HG02973 (cell line): ENCODE measurements around the gene TNS1.
"Not testable (repeated sequence)": the region's sequence is repeated elsewhere in the genome, so short reads cannot be mapped to it uniquely, and the experiment has no call there.

ENCODE experiments used
- ATAC-seq: cut with Tn5 transposase; IDR thresholded peaks from one replicate; pipeline ENCODE4 v1.9.1; 2021; ENCODE audit warnings: moderate library complexity; ENCODE audit not compliant: unreplicated experiment

TNS1 gene

DNA sequence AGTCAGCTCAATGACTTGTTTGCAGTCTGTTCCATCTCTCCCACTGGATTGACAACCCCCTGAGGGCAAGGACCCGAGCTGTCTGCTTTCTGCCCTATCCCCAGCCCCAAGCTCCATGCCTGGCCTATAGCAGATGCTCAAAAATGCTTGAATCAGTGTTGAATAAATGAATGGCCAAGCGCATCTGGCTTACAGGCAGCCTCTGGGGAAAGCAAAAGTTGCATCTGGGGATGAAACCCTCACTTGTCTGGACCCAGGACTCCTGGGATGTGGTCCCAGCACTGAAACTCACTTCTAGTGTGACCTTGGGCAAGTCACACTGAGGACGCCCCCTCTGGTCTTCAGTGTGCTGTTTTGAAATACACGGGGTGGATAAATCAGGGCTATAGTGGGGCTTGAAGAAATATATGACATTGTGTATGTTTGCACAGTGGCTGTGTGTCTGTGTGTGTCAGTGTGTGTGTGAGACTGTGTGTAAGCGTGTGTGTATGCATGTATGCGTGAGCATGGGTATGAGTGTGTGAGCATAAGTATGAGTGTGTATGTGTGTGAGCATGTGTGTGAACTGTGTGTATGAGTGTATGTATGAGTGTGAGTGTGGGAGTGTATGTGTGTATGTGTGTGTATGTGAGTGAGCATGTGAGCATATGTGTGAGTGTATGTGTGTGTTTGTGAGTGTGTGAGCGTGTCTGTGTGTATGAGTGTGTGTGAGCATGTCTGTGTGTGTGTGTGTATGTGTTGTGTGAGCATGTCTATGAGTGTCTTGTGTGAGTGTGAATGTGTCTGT, 27.8 kb upstream of the TNS1 start:
- ATAC-seq = no peak

DNA sequence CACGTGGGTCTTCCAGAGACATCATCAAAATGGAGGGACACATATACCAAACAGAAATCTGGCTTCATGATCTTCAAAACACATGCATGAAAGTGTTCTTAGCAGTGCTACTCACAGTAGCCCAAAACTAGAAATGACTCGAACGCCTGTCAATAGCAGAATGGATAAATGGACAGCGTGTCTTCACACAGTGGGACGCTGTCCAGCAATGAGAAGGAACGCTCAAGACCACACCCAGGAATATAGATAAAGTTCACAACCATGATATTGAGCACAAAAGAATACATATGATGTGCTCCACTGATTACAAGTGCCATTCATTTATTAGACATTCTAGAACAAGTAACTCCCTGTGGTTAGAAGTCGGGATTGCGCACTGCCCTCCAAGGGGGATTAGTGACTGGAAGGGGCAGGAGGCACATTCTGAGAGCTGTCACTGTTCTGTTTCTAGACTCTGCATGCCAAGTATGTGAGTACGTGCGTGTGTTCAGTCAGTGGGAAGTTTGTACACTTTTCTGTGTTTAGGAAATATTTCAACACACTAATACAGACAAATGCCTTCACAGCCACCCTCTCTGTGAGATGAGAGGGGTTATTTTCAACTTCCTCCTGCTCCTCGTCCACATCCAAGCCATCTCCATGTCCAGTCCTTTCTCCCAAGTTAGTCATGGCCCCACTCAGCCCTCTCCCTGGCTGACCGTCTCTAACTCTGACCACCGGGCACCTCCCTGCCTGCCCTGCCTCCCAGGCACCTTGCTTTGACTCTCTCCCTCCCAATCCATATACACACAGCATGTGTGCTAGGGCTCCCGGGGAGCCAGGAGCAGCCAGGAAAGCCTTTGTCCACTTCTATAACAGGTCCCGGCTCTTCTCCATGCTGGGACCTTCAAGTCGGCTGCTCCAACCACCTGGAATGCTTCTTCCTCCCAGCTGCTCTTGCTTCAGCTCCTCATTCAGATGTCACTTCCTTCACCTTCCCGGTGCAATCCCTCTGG, 26.9 kb upstream of the TNS1 start:
- no peak for ATAC-seq

DNA sequence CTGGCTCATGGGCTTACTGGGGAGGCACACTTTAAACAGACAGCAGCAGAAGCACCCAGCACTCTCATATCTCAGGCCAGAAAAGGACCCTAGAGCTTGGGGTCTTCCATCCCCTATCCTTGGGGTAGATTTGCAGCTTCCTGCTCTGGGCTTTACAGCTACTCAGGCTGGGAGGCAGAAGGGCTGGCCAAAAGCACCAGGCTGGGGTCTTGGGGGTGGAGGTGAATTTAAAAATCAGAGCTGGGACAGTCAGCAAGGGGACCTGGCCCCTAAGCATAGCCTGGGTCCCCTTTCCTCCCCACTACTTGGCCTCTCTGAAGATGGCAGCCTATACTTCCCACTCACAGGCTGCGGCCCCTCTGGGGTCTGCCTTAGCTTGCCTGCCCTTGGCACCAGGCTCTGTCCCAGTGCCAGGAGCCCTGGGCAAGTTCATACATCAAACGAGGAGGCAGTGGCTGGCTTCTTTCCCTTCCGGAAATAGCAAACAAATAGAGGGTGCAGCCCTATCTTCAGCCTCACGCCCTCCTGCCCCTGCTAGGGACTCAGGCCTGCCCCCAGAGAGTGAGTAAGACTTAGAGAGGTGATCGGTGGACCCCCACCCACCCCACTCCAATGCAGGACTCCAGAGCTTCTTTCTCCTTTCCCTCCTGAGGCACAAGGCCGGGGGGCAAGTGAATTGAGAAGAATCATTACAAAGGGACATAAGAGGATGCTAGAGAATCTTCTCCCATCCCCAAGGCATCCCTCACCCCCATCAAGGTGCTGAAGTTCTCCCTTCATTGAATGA, 26.0 kb upstream of the TNS1 start:
- ATAC-seq = no peak

- no peak for ATAC-seq
These were observed 25.3 kb upstream of the TNS1 start for GRCh38 chr2:218028189-218028495.

DNA sequence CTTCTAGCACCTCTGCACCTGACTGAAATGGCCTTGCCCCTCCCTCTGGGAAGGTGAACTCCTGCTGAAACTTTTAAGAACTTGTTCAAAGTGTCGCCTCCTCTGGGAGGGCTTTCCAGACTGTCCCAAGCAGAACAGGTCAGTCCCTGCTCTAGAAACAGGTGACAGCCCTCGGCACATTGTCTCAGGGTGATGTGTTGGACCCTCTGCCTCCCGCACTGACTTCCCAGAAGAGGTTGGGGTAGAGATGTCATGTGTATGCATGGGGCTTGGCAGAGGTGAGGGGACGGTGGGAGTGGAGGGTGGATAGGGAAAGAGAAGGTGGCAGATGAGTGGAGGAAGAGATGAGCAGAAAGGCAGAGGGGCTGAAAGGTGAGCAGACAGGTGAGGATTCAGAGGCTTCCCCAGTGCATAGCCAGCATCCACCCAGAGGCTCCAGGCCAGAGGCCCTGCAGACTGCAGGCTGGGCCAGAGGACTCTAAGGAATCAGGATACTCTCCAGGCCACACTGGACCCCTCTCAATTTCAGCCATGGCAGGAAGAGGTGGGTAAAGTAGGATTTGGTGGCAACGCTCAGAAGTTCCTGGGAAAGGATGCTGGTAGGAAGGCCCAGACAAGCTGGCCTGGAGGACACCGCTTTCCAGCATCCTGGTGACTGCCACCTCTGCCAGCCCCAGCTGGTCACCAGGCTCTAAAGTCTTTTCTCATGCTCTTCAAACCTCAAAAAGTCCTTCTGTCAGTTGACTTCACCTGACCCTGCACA, 24.8 kb upstream of the TNS1 start:
- no peak for ATAC-seq

DNA sequence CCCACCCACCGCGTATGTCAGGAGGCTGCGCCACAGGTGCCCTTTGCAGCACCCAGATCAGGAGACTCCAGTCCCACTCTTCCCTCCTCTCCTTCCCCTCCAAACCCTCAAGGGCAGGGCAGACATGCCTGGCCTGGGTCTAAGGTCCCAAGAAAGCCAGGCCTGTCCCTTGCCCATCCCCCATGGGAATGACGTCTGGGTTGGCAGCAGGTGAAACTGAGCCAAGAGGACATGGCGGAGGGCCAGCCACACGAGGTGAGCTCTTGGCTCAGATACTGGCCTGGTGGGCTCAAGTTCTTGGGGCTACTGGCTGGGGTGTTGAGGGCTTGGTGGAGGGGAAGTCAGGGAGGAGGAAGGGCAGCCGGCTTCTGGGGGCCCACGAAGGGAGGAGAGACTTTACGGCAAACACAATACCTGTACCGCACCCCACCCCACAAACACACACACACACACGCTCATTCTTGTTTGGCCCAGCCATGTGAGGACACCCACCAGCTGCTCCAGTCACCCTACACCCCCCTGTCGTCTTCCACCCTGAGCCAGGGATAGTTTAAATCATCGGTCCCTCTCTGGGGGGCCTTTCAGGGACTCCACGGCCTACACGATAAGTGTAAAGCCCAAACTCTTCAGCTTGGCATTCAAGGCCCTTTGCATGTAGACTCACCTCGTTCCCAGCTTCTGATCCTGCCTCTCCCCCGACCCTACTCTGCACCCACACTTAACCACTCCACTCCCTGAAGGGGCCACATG, 24.1 kb upstream of the TNS1 start:
- no peak for ATAC-seq

- no peak for ATAC-seq
These were observed 23.4 kb upstream of the TNS1 start for GRCh38 chr2:218026244-218026643.

GRCh38 chr2:218024871-218025270, 22.1 kb upstream of the TNS1 start:
- no peak for ATAC-seq

- no peak for ATAC-seq
These were observed 21.5 kb upstream of the TNS1 start for GRCh38 chr2:218024336-218024735.

GRCh38 chr2:218023636-218024035, 20.8 kb upstream of the TNS1 start:
- ATAC-seq = no peak

GRCh38 chr2:218022851-218023530, 20.2 kb upstream of the TNS1 start:
- no peak for ATAC-seq

DNA sequence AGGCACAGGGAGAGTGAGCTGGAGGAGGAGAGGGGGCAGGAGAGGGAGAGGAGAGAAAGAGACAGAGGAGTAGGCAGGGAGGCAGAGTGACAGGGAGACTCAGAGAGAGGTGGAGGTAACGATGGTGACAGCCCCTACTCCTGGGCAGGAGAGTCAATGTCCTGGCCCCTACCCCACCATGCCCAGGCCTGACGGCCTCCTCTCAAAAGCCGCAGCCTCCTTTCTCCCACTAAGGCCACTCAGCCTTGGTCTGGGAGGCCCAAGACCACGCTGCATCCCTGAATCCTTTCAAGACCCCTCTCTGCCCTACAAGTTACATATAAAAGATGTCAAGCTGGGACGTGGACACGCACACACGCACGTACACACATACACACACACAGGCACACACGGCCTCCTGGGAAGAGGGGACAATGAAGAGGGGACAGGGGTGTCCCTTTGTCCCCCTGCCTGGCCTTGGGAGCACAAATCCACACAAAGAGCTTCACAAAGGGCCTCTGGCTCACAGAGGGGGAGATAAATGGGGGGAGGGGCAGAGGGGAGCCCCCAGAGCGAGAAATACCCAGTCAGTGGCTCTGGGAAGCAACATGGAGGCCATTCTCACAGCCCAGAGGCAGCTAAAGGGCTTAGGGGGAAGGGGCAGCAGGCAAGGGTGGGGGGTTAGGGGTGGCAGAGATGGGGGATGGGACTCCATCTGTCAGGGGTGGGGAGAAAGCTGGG, 19.5 kb upstream of the TNS1 start:
- no peak for ATAC-seq

- ATAC-seq = no peak
These were observed 18.8 kb upstream of the TNS1 start for GRCh38 chr2:218021536-218022071.

- no peak for ATAC-seq
These were observed 18.3 kb upstream of the TNS1 start for GRCh38 chr2:218020966-218021535.

DNA sequence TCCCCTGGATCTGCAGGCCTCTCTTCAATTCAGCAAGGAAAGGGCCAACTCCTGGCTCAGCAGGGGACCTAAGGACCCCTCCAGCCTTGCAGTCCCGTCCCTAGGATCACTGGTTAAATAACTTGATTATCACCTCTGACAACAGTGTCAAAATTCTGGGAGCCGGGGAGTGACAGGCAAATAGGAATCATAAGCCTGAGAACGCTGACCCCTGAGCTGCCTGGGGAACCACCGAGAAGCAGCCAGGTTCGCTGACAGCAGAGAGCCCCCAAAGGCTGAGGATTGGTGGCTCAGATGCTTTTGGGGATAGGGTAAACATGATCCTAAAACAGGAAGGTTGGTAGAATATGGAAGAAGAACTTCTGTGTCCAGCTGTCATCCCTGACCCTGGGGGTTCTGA, 17.5 kb upstream of the TNS1 start:
- no peak for ATAC-seq

- no peak for ATAC-seq
These were observed 16.7 kb upstream of the TNS1 start for GRCh38 chr2:218019411-218020060.

DNA sequence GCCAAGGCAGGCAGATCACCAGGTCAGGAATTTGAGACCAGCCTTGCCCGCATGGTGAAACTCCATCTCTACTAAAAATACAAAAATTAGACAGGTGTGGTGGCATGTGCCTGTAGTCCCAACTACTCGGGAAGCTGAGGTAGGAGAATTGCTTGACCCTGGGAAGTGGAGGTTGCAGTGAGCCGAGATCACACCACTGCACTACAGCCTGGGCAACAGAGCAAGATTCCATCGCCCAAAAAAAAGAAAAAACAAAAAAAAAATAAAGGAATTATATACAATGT, 16.0 kb upstream of the TNS1 start:
- not testable (repeated sequence) for ATAC-seq
